Activated T-helper 1 cell treated with anti-CD3 and anti-CD28 coated beads, Interleukin-12 subunit alpha, Interleukin-12 subunit beta, Interleukin-2, Interleukin-4 antibody, amounts not matched to agents 30 ng/mL and 10 ng/mL and 1 ng/mL, durations not matched to agents 14 hours and 24 hours and 36 hours (primary cell): ENCODE measurements around the gene DGCR6. TPM values are rescaled to one million over a fixed set of nuclear protein-coding genes. Genes with fewer than 3 reads are reported as not detected.
"Not testable (repeated sequence)": the region's sequence is repeated elsewhere in the genome, so short reads cannot be mapped to it uniquely, and the experiment has no call there.

Source experiments
- DNase-seq: peaks from one replicate; pipeline ENCODE4 v3.0.0; 2021; ENCODE audit warnings: low spot score
- H3K27ac Mint-ChIP-seq: one replicate; pipeline ENCODE4 v1.8.0; 2021; ENCODE audit warnings: mild to moderate bottlenecking, mixed read lengths
- H3K27me3 Mint-ChIP-seq: one replicate; pipeline ENCODE4 v1.8.0; 2022; ENCODE audit warnings: mild to moderate bottlenecking, moderate library complexity, mixed read lengths; ENCODE audit not compliant: insufficient read depth
- H3K36me3 Mint-ChIP-seq: one replicate; pipeline ENCODE4 v1.8.0; 2021; ENCODE audit warnings: low read depth, mixed read lengths
- H3K4me1 Mint-ChIP-seq: one replicate; pipeline ENCODE4 v1.8.0; 2021; ENCODE audit warnings: low read depth, mixed read lengths
- H3K4me3 Mint-ChIP-seq: one replicate; pipeline ENCODE4 v1.8.0; 2021; ENCODE audit warnings: mild to moderate bottlenecking, moderate library complexity, mixed read lengths
- H3K9me3 Mint-ChIP-seq: one replicate; pipeline ENCODE4 v1.8.0; 2021; ENCODE audit warnings: mixed read lengths
- intact Hi-C: fragments of 100-400 bp; cut with micrococcal nuclease; formaldehyde crosslinking; loops from one replicate; pipeline ENCODE4 v1.15.1; 2024
- total RNA-seq: library from RNA; stranded (reverse); gene quantifications from 2 replicates; pipeline ENCODE4 v1.2.3, GENCODE V29; 2022

The DGCR6 gene
- total RNA-seq, 1 donor from 2014 or later, result 1.1 TPM

DNA sequence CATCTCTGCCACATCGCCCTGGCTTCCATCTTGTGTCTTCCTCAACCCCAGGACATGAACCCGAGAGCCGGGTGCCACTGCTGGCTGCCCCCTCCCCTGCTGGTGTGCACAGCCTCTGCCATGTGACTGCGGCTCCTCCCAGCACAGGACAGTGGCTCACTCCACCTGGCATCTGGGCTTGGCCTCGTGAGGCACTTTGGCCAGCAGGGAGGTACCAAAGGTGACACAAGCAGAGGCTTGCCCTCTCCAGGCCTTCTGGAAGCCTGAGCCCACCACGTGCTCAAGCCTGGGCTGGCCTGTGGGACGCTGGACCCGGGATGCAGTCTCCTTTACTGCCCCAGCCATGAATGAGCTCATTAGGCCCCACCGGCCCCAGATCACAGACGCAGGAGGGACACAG, 8.4 kb downstream of the DGCR6 start:
- H3K27me3 Mint-ChIP-seq, intact Hi-C loops, H3K4me3 Mint-ChIP-seq, DNase-seq, H3K27ac Mint-ChIP-seq, H3K9me3 Mint-ChIP-seq, H3K4me1 Mint-ChIP-seq, H3K36me3 Mint-ChIP-seq: not testable (repeated sequence)

DNA sequence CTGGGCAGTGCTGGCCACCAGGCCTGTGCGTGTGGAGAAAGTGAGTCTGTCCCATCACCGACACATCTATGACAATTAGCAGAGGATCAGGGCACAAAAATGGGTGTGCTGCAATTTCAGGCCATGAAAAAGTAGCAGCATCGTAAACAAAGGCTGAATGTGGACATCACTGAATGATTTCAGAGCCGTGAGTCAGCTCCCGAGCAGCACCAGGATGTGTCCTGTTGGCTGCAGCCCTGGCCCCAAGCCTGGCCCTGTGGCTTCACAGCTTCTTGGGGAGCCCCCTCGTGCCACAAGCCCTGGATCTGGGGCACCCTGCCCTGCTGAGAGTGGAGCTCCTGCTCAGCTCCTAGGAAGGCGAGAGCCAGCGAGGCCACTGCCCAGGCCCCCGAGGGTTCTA, 9.4 kb downstream of the DGCR6 start:
- intact Hi-C loops, H3K9me3 Mint-ChIP-seq, H3K27me3 Mint-ChIP-seq, H3K4me1 Mint-ChIP-seq, DNase-seq, H3K27ac Mint-ChIP-seq, H3K36me3 Mint-ChIP-seq, H3K4me3 Mint-ChIP-seq: not testable (repeated sequence)

DNA sequence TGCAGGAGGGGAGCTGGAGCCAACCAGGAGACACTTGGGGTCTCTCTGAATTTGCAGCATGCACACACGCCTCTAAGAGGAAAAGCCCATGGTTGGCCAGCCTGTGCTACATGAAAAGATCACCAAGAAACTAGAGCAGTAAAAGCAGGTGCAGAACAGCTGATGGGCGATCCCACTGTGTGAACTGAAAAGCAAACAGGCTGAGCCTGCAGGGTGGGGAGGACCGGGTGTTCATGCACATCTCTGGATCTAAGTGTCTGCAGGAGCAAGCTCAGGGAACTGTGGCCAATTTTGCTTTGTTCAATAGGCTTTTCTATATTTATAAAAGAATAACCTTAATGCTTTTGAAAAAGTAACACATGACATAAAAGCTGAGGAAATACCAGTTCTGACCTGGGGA, 11.7 kb downstream of the DGCR6 start:
- DNase-seq, H3K4me3 Mint-ChIP-seq, H3K4me1 Mint-ChIP-seq, H3K9me3 Mint-ChIP-seq, H3K36me3 Mint-ChIP-seq, H3K27me3 Mint-ChIP-seq, intact Hi-C loops, H3K27ac Mint-ChIP-seq: not testable (repeated sequence)

DNA sequence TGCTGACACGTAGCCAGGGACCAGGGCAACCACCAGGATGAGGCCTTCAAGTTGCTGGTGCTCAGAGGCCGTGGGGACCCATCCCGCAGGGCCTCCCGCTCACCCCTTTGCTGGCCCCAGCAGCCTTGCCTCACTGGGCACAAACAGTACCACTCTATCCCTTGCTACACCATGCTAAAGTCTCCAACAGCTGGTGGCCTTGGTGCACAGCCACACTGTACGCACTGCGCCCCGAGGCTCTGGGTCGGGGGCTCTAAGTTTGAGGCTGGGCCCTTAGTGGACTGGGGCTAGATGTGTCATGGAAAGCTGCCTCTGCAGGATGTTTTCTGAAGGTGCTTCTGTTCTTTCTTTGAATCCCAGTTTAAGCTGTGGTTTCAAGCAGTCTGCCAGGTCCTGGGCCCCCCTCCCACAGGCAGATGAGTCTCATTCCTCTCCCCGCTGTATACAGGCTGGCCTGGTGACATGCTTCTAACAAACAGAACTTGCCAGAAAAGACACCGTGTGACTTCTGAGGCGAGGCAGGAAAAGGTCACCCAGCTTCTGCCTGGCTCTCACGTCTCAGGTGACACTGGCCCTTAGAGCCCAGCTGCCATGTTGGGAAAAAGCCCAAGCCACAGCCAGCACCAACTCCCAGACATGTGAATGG, 14.3 kb downstream of the DGCR6 start:
- H3K27me3 Mint-ChIP-seq, H3K4me3 Mint-ChIP-seq, H3K4me1 Mint-ChIP-seq, DNase-seq, H3K27ac Mint-ChIP-seq, H3K36me3 Mint-ChIP-seq, intact Hi-C loops, H3K9me3 Mint-ChIP-seq: not testable (repeated sequence)

DNA sequence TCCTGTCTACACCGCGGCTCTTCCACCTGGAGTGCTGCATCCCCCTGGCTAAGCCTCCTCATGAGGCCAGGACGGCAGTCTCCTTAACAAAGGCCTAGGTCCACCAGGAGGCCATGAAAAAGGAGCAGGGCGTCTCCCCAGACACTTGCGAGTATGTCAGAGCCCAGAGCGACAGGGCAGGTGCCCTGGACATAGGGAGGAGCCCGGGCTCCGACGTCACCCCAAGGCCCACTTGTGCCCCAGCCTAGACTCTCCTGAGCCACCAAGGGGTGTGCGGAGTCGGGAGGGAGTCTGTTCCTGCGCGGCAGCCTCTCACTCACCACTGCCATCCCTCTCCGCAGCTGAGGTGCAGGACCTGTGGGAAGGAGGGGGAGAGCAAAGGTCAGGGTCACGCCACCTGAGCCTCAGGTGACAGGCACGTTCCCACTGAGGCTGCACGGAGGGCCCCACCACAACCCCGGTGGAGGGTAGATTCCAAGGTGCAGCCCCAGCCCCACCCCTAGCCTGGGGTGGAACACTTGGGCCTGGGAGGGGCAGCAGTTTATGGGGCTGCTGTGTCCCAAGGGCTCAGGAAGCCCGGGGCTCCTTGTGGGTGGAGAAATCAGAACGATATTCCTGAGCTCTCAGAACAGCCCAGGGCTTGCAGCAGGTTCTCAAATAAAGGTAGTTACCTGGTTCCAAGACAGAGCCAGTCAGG, 19.4 kb downstream of the DGCR6 start:
- no peaks in the 10 kb centered on the region for H3K4me1 Mint-ChIP-seq
- intact Hi-C loops, result no loop called here
- no peaks in the 10 kb centered on the region for H3K36me3 Mint-ChIP-seq
- no peaks in the 10 kb centered on the region for H3K9me3 Mint-ChIP-seq
- H3K4me3 Mint-ChIP-seq, result no peak overlapping the region
- DNase-seq, result no peak
- no peaks in the 10 kb centered on the region for H3K27me3 Mint-ChIP-seq
- no peak overlapping the region for H3K27ac Mint-ChIP-seq

DNA sequence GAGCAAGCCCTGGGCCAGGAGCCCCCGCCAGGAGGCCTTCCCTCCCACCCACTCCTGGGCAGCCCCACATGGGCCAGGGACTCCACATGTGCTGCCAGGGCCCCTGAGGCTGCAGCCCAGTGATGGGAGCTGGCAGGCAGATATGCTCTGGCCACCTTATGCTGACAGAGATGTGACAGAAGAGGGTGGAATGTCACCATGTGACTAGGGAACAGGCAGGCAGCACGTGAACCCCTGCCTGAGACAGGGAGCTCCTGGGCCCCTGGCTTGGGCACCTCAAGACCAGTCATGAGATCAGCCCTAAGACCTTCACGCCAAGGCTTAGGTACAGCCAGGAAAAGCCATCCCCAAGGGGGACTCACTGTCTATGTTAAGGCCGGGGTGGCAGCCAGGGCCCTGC, 20.9 kb downstream of the DGCR6 start:
- no peak overlapping the region for H3K4me3 Mint-ChIP-seq
- DNase-seq, result no peak
- H3K27me3 Mint-ChIP-seq, result no peaks in the 10 kb centered on the region
- no peaks in the 10 kb centered on the region for H3K4me1 Mint-ChIP-seq
- no peaks in the 10 kb centered on the region for H3K36me3 Mint-ChIP-seq
- intact Hi-C loops, result no loop called here
- H3K9me3 Mint-ChIP-seq, result no peaks in the 10 kb centered on the region
- no peak overlapping the region for H3K27ac Mint-ChIP-seq

DNA sequence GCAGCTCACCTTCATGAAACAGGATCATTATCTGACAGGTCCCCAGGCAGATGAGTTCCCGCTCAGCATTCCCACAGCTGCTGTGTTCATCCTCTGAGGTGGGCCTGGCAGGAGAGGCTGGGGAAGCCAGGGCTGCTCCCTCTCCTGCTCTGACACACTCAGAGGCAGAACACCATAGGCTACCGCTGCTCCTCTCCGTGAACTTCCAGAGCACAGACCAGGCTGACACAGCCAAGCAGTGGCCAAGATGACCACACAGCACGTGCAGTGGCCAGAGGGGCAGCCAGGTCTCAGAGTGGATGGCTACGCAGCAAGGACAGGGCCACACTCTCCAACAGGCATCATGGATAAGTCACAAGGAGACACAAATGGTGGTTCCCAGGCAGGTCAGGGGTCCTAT, 21.5 kb downstream of the DGCR6 start:
- no peaks in the 10 kb centered on the region for H3K4me1 Mint-ChIP-seq
- no peaks in the 10 kb centered on the region for H3K27me3 Mint-ChIP-seq
- no peak overlapping the region for H3K27ac Mint-ChIP-seq
- no peak for DNase-seq
- no peaks in the 10 kb centered on the region for H3K36me3 Mint-ChIP-seq
- no peak overlapping the region for H3K4me3 Mint-ChIP-seq
- no peaks in the 10 kb centered on the region for H3K9me3 Mint-ChIP-seq
- intact Hi-C loops, result no loop called here

DNA sequence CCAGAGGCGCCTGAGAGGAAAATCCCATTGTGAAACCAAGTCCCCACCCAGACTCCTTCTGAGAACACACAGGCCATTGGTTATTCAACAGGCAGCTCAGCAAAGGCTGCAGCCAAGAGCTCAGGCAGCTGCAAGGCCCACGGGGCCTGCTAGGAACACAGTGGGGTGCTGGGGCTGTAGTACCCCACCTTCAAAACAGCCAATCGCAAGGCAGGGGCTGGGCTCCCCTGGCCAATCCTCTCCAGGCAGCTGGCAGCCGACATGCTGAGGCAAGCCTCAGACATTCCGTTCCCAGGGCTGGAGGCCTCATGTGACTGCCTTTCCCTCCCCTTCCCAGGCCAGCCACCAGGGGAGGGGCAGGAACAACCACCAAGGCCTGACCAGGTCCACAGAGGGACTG, 23.3 kb downstream of the DGCR6 start:
- no peak overlapping the region for H3K4me3 Mint-ChIP-seq
- no peaks in the 10 kb centered on the region for H3K9me3 Mint-ChIP-seq
- no peak overlapping the region for H3K27ac Mint-ChIP-seq
- H3K4me1 Mint-ChIP-seq, result no peaks in the 10 kb centered on the region
- no peaks in the 10 kb centered on the region for H3K27me3 Mint-ChIP-seq
- no peaks in the 10 kb centered on the region for H3K36me3 Mint-ChIP-seq
- DNase-seq, result no peak
- intact Hi-C loops, result no loop called here

DNA sequence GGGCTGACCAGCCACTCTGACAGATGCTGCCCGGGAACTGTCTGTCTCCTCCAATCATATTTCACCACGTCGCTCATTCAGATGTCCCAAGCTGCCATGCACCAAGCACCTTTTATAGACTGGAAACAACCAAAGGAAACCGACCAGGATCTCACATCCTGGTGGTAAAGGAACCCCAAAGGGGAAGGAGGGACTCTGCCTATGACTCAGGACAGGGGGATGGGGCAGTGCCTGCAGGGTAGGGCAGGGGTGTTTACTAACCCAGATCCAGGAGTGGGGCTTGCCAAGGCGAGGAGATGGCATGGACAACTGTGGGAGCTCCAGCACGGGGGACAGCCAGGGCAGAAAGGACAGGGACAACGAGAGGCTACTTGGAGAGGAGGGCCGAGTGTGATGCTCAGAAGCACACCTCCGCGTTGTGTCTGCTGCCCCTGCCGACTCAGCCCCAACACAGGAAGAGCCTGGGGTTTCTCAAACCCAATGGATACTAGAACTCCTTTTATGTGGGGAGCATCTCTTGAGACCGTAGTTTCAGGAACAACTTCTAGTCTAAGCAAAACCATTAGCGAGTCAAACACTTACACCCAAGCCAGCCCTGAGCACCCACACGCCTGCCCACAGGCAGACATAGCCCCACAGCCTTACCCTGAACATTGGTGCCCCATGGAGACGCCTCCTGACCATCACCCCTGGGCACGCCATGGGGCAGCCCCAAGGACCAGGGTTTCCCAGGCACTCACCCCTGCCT, 26.0 kb downstream of the DGCR6 start:
- no peak overlapping the region for H3K4me3 Mint-ChIP-seq
- H3K9me3 Mint-ChIP-seq, result no peaks in the 10 kb centered on the region
- no peaks in the 10 kb centered on the region for H3K36me3 Mint-ChIP-seq
- H3K27ac Mint-ChIP-seq, result no peak overlapping the region
- intact Hi-C loops, result no loop called here
- DNase-seq, result no peak
- H3K27me3 Mint-ChIP-seq, result no peaks in the 10 kb centered on the region
- H3K4me1 Mint-ChIP-seq, result no peaks in the 10 kb centered on the region

DNA sequence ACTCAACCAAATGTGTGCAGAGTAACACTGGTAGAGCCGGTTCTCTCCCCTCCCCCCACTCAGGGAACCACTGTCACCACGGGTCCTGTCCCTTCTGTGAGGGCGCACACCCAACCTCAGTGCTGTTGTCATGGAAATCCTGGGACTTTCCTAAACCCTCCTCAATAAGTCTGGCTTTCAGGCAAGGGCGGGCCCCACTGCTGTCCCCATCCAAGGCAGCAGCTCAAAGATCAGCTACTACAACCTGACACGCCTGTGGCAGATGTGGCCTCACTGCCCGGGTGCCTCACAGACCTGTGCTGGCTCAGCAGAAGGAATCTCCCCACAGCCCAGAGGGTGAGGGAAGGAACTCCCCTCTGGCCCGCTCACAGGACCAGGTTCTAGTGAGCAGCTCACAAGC, 27.8 kb downstream of the DGCR6 start:
- DNase-seq, result no peak
- Mint-ChIP-seq H3K27me3 (no peaks in the 10 kb centered on the region), H3K4me1 (no peaks in the 10 kb centered on the region), H3K9me3 (no peaks in the 10 kb centered on the region), H3K27ac (no peak overlapping the region), H3K36me3 (no peaks in the 10 kb centered on the region), H3K4me3 (no peak overlapping the region)
- intact Hi-C loops, result no loop called here

DNA sequence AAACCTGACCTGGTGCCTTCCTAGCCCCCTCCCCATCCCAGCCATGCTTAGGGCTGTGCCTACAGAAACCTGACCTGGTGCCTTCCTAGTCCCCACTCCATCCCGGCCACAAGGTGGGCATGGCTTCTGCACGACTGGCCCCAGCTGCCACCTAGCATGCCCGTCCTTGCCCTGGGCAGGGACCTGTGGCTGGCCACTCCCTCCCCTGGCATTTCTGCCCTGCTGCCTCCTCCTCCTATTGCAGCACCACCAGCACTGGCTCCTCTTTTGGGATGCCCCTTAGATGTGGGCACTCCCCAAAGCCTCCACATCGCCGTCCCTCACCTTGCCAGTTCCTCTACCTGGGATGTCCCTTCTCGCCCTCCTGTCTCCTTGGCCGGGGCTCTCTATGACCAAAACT, 28.6 kb downstream of the DGCR6 start:
- H3K27ac Mint-ChIP-seq, H3K4me3 Mint-ChIP-seq, DNase-seq, H3K4me1 Mint-ChIP-seq, H3K36me3 Mint-ChIP-seq, H3K9me3 Mint-ChIP-seq, intact Hi-C loops, H3K27me3 Mint-ChIP-seq: not testable (repeated sequence)

DNA sequence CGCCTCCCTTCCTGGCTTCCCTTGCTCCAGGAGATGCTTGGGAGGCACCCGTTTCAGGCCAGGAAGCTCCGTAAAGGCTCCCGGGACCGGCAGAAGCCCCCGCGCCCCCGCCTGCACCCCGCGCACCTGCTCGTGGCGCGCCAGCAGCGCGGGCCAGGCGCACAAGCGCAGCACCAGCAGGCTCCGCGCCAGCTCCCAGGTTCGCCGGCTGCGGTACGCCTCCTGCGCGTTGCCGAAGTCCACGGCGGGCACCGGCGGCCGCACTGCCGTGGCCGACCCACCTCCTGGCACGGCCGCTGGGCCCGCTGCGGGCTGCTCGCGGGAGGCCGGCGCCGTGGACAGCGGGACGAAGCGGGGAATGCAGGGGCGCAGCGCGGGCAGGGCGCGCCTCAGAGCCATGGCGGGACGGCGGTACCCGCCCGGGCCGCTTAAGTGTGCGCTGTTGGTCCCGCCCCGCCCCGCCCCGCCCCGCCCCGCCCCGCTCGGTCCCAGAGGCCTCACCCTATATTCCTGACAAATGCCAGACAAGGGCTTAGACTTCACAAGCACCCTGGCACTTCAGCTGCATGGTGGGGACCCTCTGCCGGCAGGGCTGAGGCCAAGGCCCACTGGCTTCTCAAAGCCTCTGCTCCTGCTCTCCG, 29.9 kb downstream of the DGCR6 start, which contains the start of gene PRODH:
Gene PRODH, minus strand, starts transcription at position 405 of the 641 bp plus-strand sequence. Its CDS starts 6 bp downstream, at position 399.
- intact Hi-C loops, result no loop called here
- no peaks in the 10 kb centered on the region for H3K36me3 Mint-ChIP-seq
- no peaks in the 10 kb centered on the region for H3K4me1 Mint-ChIP-seq
- no peak for DNase-seq
- no peak within 1 kb of the TSS for H3K4me3 Mint-ChIP-seq
- no peak within 1 kb of the TSS for H3K27ac Mint-ChIP-seq
- no peaks in the 10 kb centered on the region for H3K9me3 Mint-ChIP-seq
- no peaks in the 10 kb centered on the region for H3K27me3 Mint-ChIP-seq

DNA sequence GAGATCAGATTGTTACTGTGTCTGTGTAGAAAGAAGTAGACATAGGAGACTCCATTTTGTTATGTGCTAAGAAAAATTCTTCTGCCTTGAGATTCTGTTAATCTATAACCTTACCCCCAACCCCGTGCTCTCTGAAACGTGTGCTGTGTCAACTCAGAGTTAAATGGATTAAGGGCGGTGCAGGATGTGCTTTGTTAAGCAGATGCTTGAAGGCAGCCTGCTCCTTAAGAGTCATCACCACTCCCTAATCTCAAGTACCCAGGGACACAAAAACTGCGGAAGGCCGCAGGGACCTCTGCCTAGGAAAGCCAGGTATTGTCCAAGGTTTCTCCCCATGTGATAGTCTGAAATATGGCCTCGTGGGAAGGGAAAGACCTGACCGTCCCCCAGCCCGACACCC, 32.6 kb downstream of the DGCR6 start:
- H3K4me1 Mint-ChIP-seq, H3K4me3 Mint-ChIP-seq, intact Hi-C loops, H3K9me3 Mint-ChIP-seq, H3K27me3 Mint-ChIP-seq, H3K27ac Mint-ChIP-seq, H3K36me3 Mint-ChIP-seq, DNase-seq: not testable (repeated sequence)
